ENCODE measurements around the gene RMRP. TPM values are rescaled to one million over a fixed set of nuclear protein-coding genes. Genes with fewer than 3 reads are reported as not detected.
A peak's percentile ranks its signal among the peaks of the same experiment; 100 is the strongest.
"Not testable (repeated sequence)": the region's sequence is repeated elsewhere in the genome, so short reads cannot be mapped to it uniquely, and the experiment has no call there.

RMRP gene
- total and polyA plus RNA-seq, 4 donors, result 14,949 to 16,694 TPM; not detected in 2

GRCh38 chr9:35618854-35619799, 38.7 kb downstream of the RMRP start:
- H3K9me3 ChIP-seq (ENCODE audit: control insufficient read depth, low read length), result no peaks in the 10 kb centered on the region
- no peak for ATAC-seq (ENCODE audit: low FRiP score)
- no peaks in the 10 kb centered on the region for H3K36me3 ChIP-seq (ENCODE audit: control insufficient read depth in 1 of 2, insufficient read depth in 2 of 2, low read length in 1 of 2)
- WGBS, 2 donors, result 93% methylated on average over 17 of the region's 17 CpGs
- H3K4me1 ChIP-seq (ENCODE audit: control insufficient read depth in 1 of 2, insufficient read depth in 2 of 2, low read length in 2 of 2), result no peaks in the 10 kb centered on the region
- no peak overlapping the region for H3K4me3 ChIP-seq (ENCODE audit: low read length in 2 of 2)
- H3K27ac ChIP-seq (ENCODE audit: low read depth in 1 of 2, low read length in 2 of 2), result no peak overlapping the region
- intact Hi-C loops (cut with DNase I), result no loop called here
- no peaks in the 10 kb centered on the region for H3K27me3 ChIP-seq (ENCODE audit: control insufficient read depth in 1 of 2, insufficient read depth in 2 of 2, low read length in 1 of 2)
- DNase-seq, result peak in 1 of 2 donors; percentile 80

GRCh38 chr9:35618325-35618727, 39.5 kb downstream of the RMRP start, which contains the start of gene CD72:
Gene CD72, minus strand, starts transcription at chr9:35618413. Its CDS starts 110 bp downstream, at chr9:35618303.
- intact Hi-C loops (cut with DNase I), result no loop called here
- Histone ChIP-seq H3K36me3 (ENCODE audit: control insufficient read depth in 1 of 2, insufficient read depth in 2 of 2, low read length in 1 of 2) (no peaks in the 10 kb centered on the region), H3K9me3 (ENCODE audit: control insufficient read depth, low read length) (no peaks in the 10 kb centered on the region), H3K27me3 (ENCODE audit: control insufficient read depth in 1 of 2, insufficient read depth in 2 of 2, low read length in 1 of 2) (no peaks in the 10 kb centered on the region), H3K27ac (ENCODE audit: low read depth in 1 of 2, low read length in 2 of 2) (no peak within 1 kb of the TSS), H3K4me1 (ENCODE audit: control insufficient read depth in 1 of 2, insufficient read depth in 2 of 2, low read length in 2 of 2) (no peaks in the 10 kb centered on the region), H3K4me3 (ENCODE audit: low read length in 2 of 2) (peak within 1 kb of the TSS in 1 of 2 donors; percentile 8)
- DNase-seq (peak in 1 of 2 donors; percentile 62), ATAC-seq (ENCODE audit: low FRiP score) (peak; percentile 6)
- 80 to 87% methylated on average over 7 of the region's 7 CpGs for WGBS, 2 donors

GRCh38 chr9:35617548-35617947, 40.3 kb downstream of the RMRP start:
- no peak for DNase-seq
- Histone ChIP-seq H3K27ac (ENCODE audit: low read depth in 1 of 2, low read length in 2 of 2) (no peak overlapping the region), H3K9me3 (ENCODE audit: control insufficient read depth, low read length) (no peaks in the 10 kb centered on the region), H3K4me1 (ENCODE audit: control insufficient read depth in 1 of 2, insufficient read depth in 2 of 2, low read length in 2 of 2) (no peaks in the 10 kb centered on the region), H3K36me3 (ENCODE audit: control insufficient read depth in 1 of 2, insufficient read depth in 2 of 2, low read length in 1 of 2) (no peaks in the 10 kb centered on the region), H3K27me3 (ENCODE audit: control insufficient read depth in 1 of 2, insufficient read depth in 2 of 2, low read length in 1 of 2) (no peaks in the 10 kb centered on the region), H3K4me3 (ENCODE audit: low read length in 2 of 2) (no peak overlapping the region)
- ATAC-seq (ENCODE audit: low FRiP score), result no peak
- intact Hi-C loops (cut with DNase I), result no loop called here
- WGBS, 2 donors, result 71 to 73% methylated on average over 8 of the region's 8 CpGs

- WGBS, 2 donors, result 10 to 11% methylated on average over 51 of the region's 51 CpGs
- Histone ChIP-seq H3K4me3 (ENCODE audit: low read length in 2 of 2) (peak overlapping the region in 1 of 2 donors; percentile 8), H3K9me3 (ENCODE audit: control insufficient read depth, low read length) (no peaks in the 10 kb centered on the region), H3K4me1 (ENCODE audit: control insufficient read depth in 1 of 2, insufficient read depth in 2 of 2, low read length in 2 of 2) (no peaks in the 10 kb centered on the region), H3K27me3 (ENCODE audit: control insufficient read depth in 1 of 2, insufficient read depth in 2 of 2, low read length in 1 of 2) (no peaks in the 10 kb centered on the region), H3K36me3 (ENCODE audit: control insufficient read depth in 1 of 2, insufficient read depth in 2 of 2, low read length in 1 of 2) (no peaks in the 10 kb centered on the region), H3K27ac (ENCODE audit: low read depth in 1 of 2, low read length in 2 of 2) (no peak overlapping the region)
- DNase-seq (peak; percentile 90 to 93), ATAC-seq (ENCODE audit: low FRiP score) (peak; percentile 78)
- intact Hi-C loops (cut with DNase I), result no loop called here
These were observed 40.9 kb downstream of the RMRP start for GRCh38 chr9:35616681-35617459.

- Histone ChIP-seq H3K4me1 (ENCODE audit: control insufficient read depth in 1 of 2, insufficient read depth in 2 of 2, low read length in 2 of 2) (no peaks in the 10 kb centered on the region), H3K4me3 (ENCODE audit: low read length in 2 of 2) (no peak overlapping the region), H3K9me3 (ENCODE audit: control insufficient read depth, low read length) (no peaks in the 10 kb centered on the region), H3K27me3 (ENCODE audit: control insufficient read depth in 1 of 2, insufficient read depth in 2 of 2, low read length in 1 of 2) (no peaks in the 10 kb centered on the region), H3K36me3 (ENCODE audit: control insufficient read depth in 1 of 2, insufficient read depth in 2 of 2, low read length in 1 of 2) (no peaks in the 10 kb centered on the region), H3K27ac (ENCODE audit: low read depth in 1 of 2, low read length in 2 of 2) (no peak overlapping the region)
- WGBS, 2 donors, result 86 to 88% methylated on average over 17 of the region's 17 CpGs
- no peak for DNase-seq
- ATAC-seq (ENCODE audit: low FRiP score), result no peak
- intact Hi-C loops (cut with DNase I), result no loop called here
These were observed 41.7 kb downstream of the RMRP start for GRCh38 chr9:35615981-35616680.

GRCh38 chr9:35612843-35613242, 45.0 kb downstream of the RMRP start:
- Histone ChIP-seq H3K4me3 (ENCODE audit: low read length in 2 of 2) (no peak overlapping the region), H3K27ac (ENCODE audit: low read depth in 1 of 2, low read length in 2 of 2) (no peak overlapping the region), H3K36me3 (ENCODE audit: control insufficient read depth in 1 of 2, insufficient read depth in 2 of 2, low read length in 1 of 2) (peaks cover 0 to 3% of the 10 kb centered on the region in 2 donors), H3K9me3 (ENCODE audit: control insufficient read depth, low read length) (no peaks in the 10 kb centered on the region), H3K4me1 (ENCODE audit: control insufficient read depth in 1 of 2, insufficient read depth in 2 of 2, low read length in 2 of 2) (no peaks in the 10 kb centered on the region), H3K27me3 (ENCODE audit: control insufficient read depth in 1 of 2, insufficient read depth in 2 of 2, low read length in 1 of 2) (no peaks in the 10 kb centered on the region)
- no peak for DNase-seq
- intact Hi-C loops (cut with DNase I), result no loop called here
- no peak for ATAC-seq (ENCODE audit: low FRiP score)
- 88 to 94% methylated on average over 2 of the region's 2 CpGs for WGBS, 2 donors

GRCh38 chr9:35612066-35612465, 45.8 kb downstream of the RMRP start:
- H3K4me1 ChIP-seq (ENCODE audit: control insufficient read depth in 1 of 2, insufficient read depth in 2 of 2, low read length in 2 of 2); DNase-seq; H3K27ac ChIP-seq (ENCODE audit: low read depth in 1 of 2, low read length in 2 of 2); intact Hi-C loops (cut with DNase I); H3K9me3 ChIP-seq (ENCODE audit: control insufficient read depth, low read length); H3K36me3 ChIP-seq (ENCODE audit: control insufficient read depth in 1 of 2, insufficient read depth in 2 of 2, low read length in 1 of 2); H3K4me3 ChIP-seq (ENCODE audit: low read length in 2 of 2); H3K27me3 ChIP-seq (ENCODE audit: control insufficient read depth in 1 of 2, insufficient read depth in 2 of 2, low read length in 1 of 2); ATAC-seq (ENCODE audit: low FRiP score): not testable (repeated sequence)
- 93 to 95% methylated on average over 4 of the region's 4 CpGs for WGBS, 2 donors

GRCh38 chr9:35611230-35611797, 46.5 kb downstream of the RMRP start:
- peaks cover 0 to 3% of the 10 kb centered on the region in 2 donors for H3K36me3 ChIP-seq (ENCODE audit: control insufficient read depth in 1 of 2, insufficient read depth in 2 of 2, low read length in 1 of 2)
- intact Hi-C loops (cut with DNase I), result no loop called here
- WGBS, 2 donors, result 19 to 20% methylated on average over 8 of the region's 8 CpGs
- no peaks in the 10 kb centered on the region for H3K27me3 ChIP-seq (ENCODE audit: control insufficient read depth in 1 of 2, insufficient read depth in 2 of 2, low read length in 1 of 2)
- no peak overlapping the region for H3K4me3 ChIP-seq (ENCODE audit: low read length in 2 of 2)
- H3K4me1 ChIP-seq (ENCODE audit: control insufficient read depth in 1 of 2, insufficient read depth in 2 of 2, low read length in 2 of 2), result no peaks in the 10 kb centered on the region
- no peaks in the 10 kb centered on the region for H3K9me3 ChIP-seq (ENCODE audit: control insufficient read depth, low read length)
- DNase-seq (peak; percentile 69 to 78), ATAC-seq (ENCODE audit: low FRiP score) (peak; percentile 52)
- H3K27ac ChIP-seq (ENCODE audit: low read depth in 1 of 2, low read length in 2 of 2), result no peak overlapping the region

Measured in aorta (tissue), 5 donors.